ENCODE measurements around the gene KIF21B. TPM values are rescaled to one million over a fixed set of nuclear protein-coding genes. Genes with fewer than 3 reads are reported as not detected.

Gene KIF21B
- total and polyA plus RNA-seq, 2 experiments from 2014 or later = 0.18 to 1.3 TPM

DNA sequence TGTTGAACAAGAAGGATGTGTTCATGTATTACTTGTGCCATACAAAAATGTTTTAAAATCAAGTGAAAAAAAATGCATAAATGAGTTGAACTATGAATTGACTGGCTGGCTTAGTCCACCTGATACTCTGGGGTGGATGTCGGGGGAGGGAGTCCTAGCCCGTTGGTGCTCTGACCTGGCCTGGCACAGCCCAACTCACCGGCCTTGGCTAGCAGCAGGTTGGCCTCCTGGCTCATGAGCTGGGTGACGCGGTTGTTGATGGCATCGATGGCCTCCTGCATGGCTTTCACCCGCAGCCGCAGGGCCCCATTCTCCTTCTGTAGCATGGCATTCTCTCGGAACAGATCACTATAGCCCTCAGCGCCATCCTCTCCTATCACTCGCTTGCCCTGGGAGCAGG, 21.6 kb downstream of the KIF21B start:
- WGBS (ENCODE audit: low lambda C conversion rate, missing lambda C conversion rate) = 91% methylated on average over 11 of the region's 11 CpGs
- no peak overlapping the region for H3K27ac ChIP-seq
- H3K79me2 ChIP-seq = no peaks in the 10 kb centered on the region
- H3K4me2 ChIP-seq = no peak overlapping the region
- H3K9me3 ChIP-seq (ENCODE audit: low read depth) = no peaks in the 10 kb centered on the region
- DNase-seq (ENCODE audit: low spot score) = no peak
- no peak overlapping the region for H2AFZ ChIP-seq
- H3K27me3 ChIP-seq = no peaks in the 10 kb centered on the region
- no peaks in the 10 kb centered on the region for H4K20me1 ChIP-seq (ENCODE audit: insufficient read depth, poor library complexity, severe bottlenecking)
- TF ChIP-seq CTCF (IDR thresholded peaks at IDR 0.05; ENCODE audit: poor library complexity) (no peak), EZH2phosphoT487 (IDR thresholded peaks at IDR 0.05; ENCODE audit: low read depth, severe bottlenecking, unreplicated experiment) (no peak), EZH2 (IDR thresholded peaks at IDR 0.05; ENCODE audit: borderline replicate concordance) (no peak)
- H3K4me3 ChIP-seq = no peak overlapping the region
- no peaks in the 10 kb centered on the region for H3K36me3 ChIP-seq (replicated peaks; ENCODE audit: insufficient read depth, low read depth)
- no peaks in the 10 kb centered on the region for H3K4me1 ChIP-seq (ENCODE audit: insufficient read depth)
- H3K9me2 ChIP-seq (replicated peaks; ENCODE audit: insufficient read depth) = no peaks in the 10 kb centered on the region

- Histone ChIP-seq H2AFZ (no peak overlapping the region), H3K27me3 (no peaks in the 10 kb centered on the region), H3K4me2 (no peak overlapping the region), H3K4me3 (no peak overlapping the region), H3K9me3 (ENCODE audit: low read depth) (no peaks in the 10 kb centered on the region), H3K9me2 (replicated peaks; ENCODE audit: insufficient read depth) (no peaks in the 10 kb centered on the region), H3K36me3 (replicated peaks; ENCODE audit: insufficient read depth, low read depth) (no peaks in the 10 kb centered on the region), H4K20me1 (ENCODE audit: insufficient read depth, poor library complexity, severe bottlenecking) (no peaks in the 10 kb centered on the region), H3K4me1 (ENCODE audit: insufficient read depth) (no peaks in the 10 kb centered on the region), H3K27ac (no peak overlapping the region), H3K79me2 (no peaks in the 10 kb centered on the region)
- 95% methylated on average over 25 of the region's 25 CpGs for WGBS (ENCODE audit: low lambda C conversion rate, missing lambda C conversion rate)
- TF ChIP-seq EZH2phosphoT487 (IDR thresholded peaks at IDR 0.05; ENCODE audit: low read depth, severe bottlenecking, unreplicated experiment) (no peak), EZH2 (IDR thresholded peaks at IDR 0.05; ENCODE audit: borderline replicate concordance) (no peak), CTCF (IDR thresholded peaks at IDR 0.05; ENCODE audit: poor library complexity) (no peak)
- DNase-seq (ENCODE audit: low spot score) = no peak
Measured at GRCh38 chr1:201000391-201000790, 23.1 kb downstream of the KIF21B start.

DNA sequence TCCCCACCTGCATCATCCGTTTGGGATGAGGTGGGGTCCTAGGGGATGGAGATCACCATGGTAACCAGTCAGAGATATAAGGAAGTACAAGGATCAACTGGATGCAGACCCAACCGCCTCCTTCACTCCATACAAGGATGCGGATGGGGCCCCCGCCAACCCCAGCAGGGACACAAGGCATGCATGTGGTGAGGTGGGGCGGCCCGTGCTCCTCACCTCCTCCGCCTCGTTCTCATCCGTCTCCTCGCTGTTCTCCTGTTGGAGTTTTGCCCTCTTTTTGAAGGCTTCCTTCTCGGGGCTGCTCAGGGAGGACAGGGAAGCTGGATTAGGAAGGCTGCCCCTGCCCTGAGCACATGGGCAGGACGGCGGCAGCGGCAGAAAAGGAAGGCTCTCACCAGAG, 23.8 kb downstream of the KIF21B start:
- Histone ChIP-seq H3K4me2 (no peak overlapping the region), H3K27me3 (no peaks in the 10 kb centered on the region), H3K9me2 (replicated peaks; ENCODE audit: insufficient read depth) (no peaks in the 10 kb centered on the region), H3K36me3 (replicated peaks; ENCODE audit: insufficient read depth, low read depth) (no peaks in the 10 kb centered on the region), H3K79me2 (no peaks in the 10 kb centered on the region), H3K4me1 (ENCODE audit: insufficient read depth) (no peaks in the 10 kb centered on the region), H4K20me1 (ENCODE audit: insufficient read depth, poor library complexity, severe bottlenecking) (no peaks in the 10 kb centered on the region), H3K9me3 (ENCODE audit: low read depth) (no peaks in the 10 kb centered on the region), H2AFZ (no peak overlapping the region), H3K27ac (no peak overlapping the region), H3K4me3 (no peak overlapping the region)
- no peak for TF ChIP-seq EZH2phosphoT487 (IDR thresholded peaks at IDR 0.05; ENCODE audit: low read depth, severe bottlenecking, unreplicated experiment)
- TF ChIP-seq EZH2 (IDR thresholded peaks at IDR 0.05; ENCODE audit: borderline replicate concordance) = no peak
- TF ChIP-seq CTCF (IDR thresholded peaks at IDR 0.05; ENCODE audit: poor library complexity) = no peak
- WGBS (ENCODE audit: low lambda C conversion rate, missing lambda C conversion rate) = 95% methylated on average over 14 of the region's 14 CpGs
- DNase-seq (ENCODE audit: low spot score) = no peak

DNA sequence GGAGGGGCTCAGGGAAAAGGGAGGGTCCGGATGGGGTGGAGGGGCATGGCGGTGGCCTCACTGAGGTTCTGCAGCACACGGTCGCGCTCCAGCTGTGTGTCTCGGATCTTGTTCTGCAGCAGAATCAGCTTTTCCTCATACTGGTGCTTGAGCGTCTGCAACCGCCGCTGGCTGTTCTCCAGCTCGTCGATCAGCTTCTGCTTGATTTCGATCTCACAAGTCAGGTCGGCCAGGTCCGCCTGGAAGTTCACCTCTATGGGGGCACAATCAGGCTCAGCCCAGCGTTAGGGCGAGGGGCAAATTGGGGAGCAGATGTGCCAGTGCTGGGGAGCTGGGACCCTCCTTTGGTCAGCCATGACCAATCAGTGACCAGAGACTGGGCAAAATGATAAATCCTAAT, 25.2 kb downstream of the KIF21B start:
- Histone ChIP-seq H3K79me2 (no peaks in the 10 kb centered on the region), H3K9me3 (ENCODE audit: low read depth) (no peaks in the 10 kb centered on the region), H4K20me1 (ENCODE audit: insufficient read depth, poor library complexity, severe bottlenecking) (no peaks in the 10 kb centered on the region), H3K9me2 (replicated peaks; ENCODE audit: insufficient read depth) (no peaks in the 10 kb centered on the region), H3K4me3 (no peak overlapping the region), H3K4me2 (no peak overlapping the region), H2AFZ (no peak overlapping the region), H3K27me3 (no peaks in the 10 kb centered on the region), H3K36me3 (replicated peaks; ENCODE audit: insufficient read depth, low read depth) (no peaks in the 10 kb centered on the region), H3K4me1 (ENCODE audit: insufficient read depth) (no peaks in the 10 kb centered on the region), H3K27ac (no peak overlapping the region)
- TF ChIP-seq EZH2phosphoT487 (IDR thresholded peaks at IDR 0.05; ENCODE audit: low read depth, severe bottlenecking, unreplicated experiment) (no peak), CTCF (IDR thresholded peaks at IDR 0.05; ENCODE audit: poor library complexity) (no peak), EZH2 (IDR thresholded peaks at IDR 0.05; ENCODE audit: borderline replicate concordance) (no peak)
- DNase-seq (ENCODE audit: low spot score) = no peak
- WGBS (ENCODE audit: low lambda C conversion rate, missing lambda C conversion rate) = 92% methylated on average over 16 of the region's 16 CpGs
